GM12878 (cell line): ENCODE results near the gene CISD2. TPM values are rescaled to one million over a fixed set of nuclear protein-coding genes. Genes with fewer than 3 reads are reported as not detected.

Source experiments
- ATAC-seq: fragments of 200-7000 bp; cut with Tn5 transposase; 3 replicates; pipeline ENCODE4 v1.9.1; 2020; ENCODE audit warnings: mild to moderate bottlenecking, moderate library complexity
- BruUV-seq: library from RNA; stranded (reverse); fragments of 400-500 nt; replicated peaks from 2 replicates; lab custom pipeline; 2021; lab: Mats Ljungman, UMichigan
- CTCF ChIA-PET: fragments of 300-600 bp; sonication (Branson Sonifier 250); formaldehyde crosslinking; extraction: SDS; loops from one replicate; lab custom pipeline; 2021; ENCODE audit warnings: inconsistent platforms; lab: Yijun Ruan, JAX
- POLR2A ChIA-PET: fragments of 350-600 bp; formaldehyde crosslinking; extraction: SDS; loops from one replicate; lab custom pipeline; 2021; ENCODE audit warnings: inconsistent platforms; lab: Charles Lee
- RAD21 ChIA-PET: fragments of 300-600 bp; sonication (Branson Sonifier 250); formaldehyde crosslinking; loops from one replicate; lab custom pipeline; 2023; ENCODE audit warnings: antibody characterized with exemption; ENCODE audit not compliant: unreplicated experiment; lab: Charles Lee
- SMC1A ChIA-PET: fragments of 300-600 bp; sonication (Branson Sonifier 250); formaldehyde crosslinking; loops from one replicate; lab custom pipeline; 2023; ENCODE audit not compliant: unreplicated experiment, uncharacterized antibody; lab: Charles Lee
- DNase-seq: peaks from one replicate; pipeline ENCODE4 v3.0.0-alpha.2; 2011; ENCODE audit warnings: low read depth, low spot score
- FAIRE-seq: peaks from 3 replicates; lab custom pipeline; 2011; peaks lifted over from hg19 to GRCh38; lab: Jason Lieb, UNC
- H2AFZ ChIP-seq: 2 replicates; pipeline ENCODE4 v1.6.0; 2011; ENCODE audit warnings: low read depth, low read length, control low read depth; ENCODE audit not compliant: control insufficient read depth
- H3K27ac ChIP-seq: 2 replicates; pipeline ENCODE4 v1.5.1; 2011; ENCODE audit warnings: control low read depth; ENCODE audit not compliant: control insufficient read depth, insufficient read depth
- H3K27me3 ChIP-seq, 2 experiments: replicated peaks in 1 of 2; 2 replicates each; pipeline versions ENCODE4 v1.6.0 to v1.6.1; 2011; ENCODE audit warnings: low read length in 1 of 2; ENCODE audit not compliant: control insufficient read depth in 2 of 2, insufficient read depth in 2 of 2
- H3K36me3 ChIP-seq, 2 experiments: 2 replicates each; pipeline ENCODE4 v1.5.1; 2011; ENCODE audit warnings: low read length in 1 of 2; ENCODE audit not compliant: control insufficient read depth in 2 of 2, insufficient read depth in 2 of 2
- H3K4me1 ChIP-seq: 2 replicates; pipeline ENCODE4 v1.6.1; 2011; ENCODE audit warnings: mild to moderate bottlenecking, low read length, moderate library complexity, mixed read lengths; ENCODE audit not compliant: control insufficient read depth, insufficient read depth
- H3K4me2 ChIP-seq: 2 replicates; pipeline ENCODE4 v1.6.0; 2011; ENCODE audit warnings: control low read depth; ENCODE audit not compliant: control insufficient read depth, insufficient read depth
- H3K4me3 ChIP-seq: fragments of 200-600 bp; sonication (generic); 2 replicates; pipeline ENCODE4 v1.5.1; 2016
- H3K79me2 ChIP-seq: 2 replicates; pipeline ENCODE4 v1.6.0; 2011; ENCODE audit warnings: low read length; ENCODE audit not compliant: control insufficient read depth, insufficient read depth
- H3K9ac ChIP-seq: 2 replicates; pipeline ENCODE4 v1.8.0; 2011; ENCODE audit warnings: low read length, control low read depth, mixed read lengths; ENCODE audit not compliant: control insufficient read depth, insufficient read depth
- H3K9me3 ChIP-seq: replicated peaks from 3 replicates; pipeline ENCODE4 v1.5.1; 2011; ENCODE audit warnings: mild to moderate bottlenecking, low read length; ENCODE audit not compliant: control insufficient read depth, insufficient read depth
- H4K20me1 ChIP-seq: 2 replicates; pipeline ENCODE4 v1.6.0; 2011; ENCODE audit not compliant: control insufficient read depth, insufficient read depth
- MTA2 ChIP-seq: fragments of 450-650 bp; IDR thresholded peaks from 2 replicates; pipeline ENCODE4 v1.6.1; 2016; ENCODE audit warnings: low read depth, mild to moderate bottlenecking, moderate library complexity
- MTA3 ChIP-seq: IDR thresholded peaks from 2 replicates; pipeline ENCODE4 v1.6.1; 2012; ENCODE audit warnings: low read length, inconsistent platforms, borderline replicate concordance
- SIN3A ChIP-seq: IDR thresholded peaks from 2 replicates; pipeline ENCODE4 v1.6.1; 2012; ENCODE audit warnings: low read depth, low read length, improper control_type of control experiment
- TBL1XR1 ChIP-seq: IDR thresholded peaks from 2 replicates; pipeline ENCODE4 v1.6.1; 2012; ENCODE audit warnings: low read depth, low read length, improper control_type of control experiment
- ZNF592 ChIP-seq: fragments of 450-650 bp; IDR thresholded peaks from 2 replicates; pipeline ENCODE4 v1.6.1; 2017; ENCODE audit warnings: mild to moderate bottlenecking, moderate library complexity
- WGBS: methylation state at CpG from one replicate; pipeline ENCODE4 v1.1.6; 2016; ENCODE audit warnings: low lambda C conversion rate; ENCODE audit not compliant: insufficient replicate concordance, insufficient coverage; ENCODE audit errors: missing lambda C conversion rate; 5-methylcytosine and 5-hydroxymethylcytosine counted together
- in situ Hi-C: fragments of 300-500 bp; cut with MboI; formaldehyde crosslinking; loops from 9 replicates; pipeline ENCODE4 v1.14.3; 2018; ENCODE audit warnings: mixed read lengths
- intact Hi-C: fragments of 100-400 bp; cut with micrococcal nuclease; formaldehyde crosslinking; loops from one replicate; pipeline ENCODE4 v1.14.2; 2022; ENCODE audit not compliant: unreplicated experiment
- polyA plus RNA-seq, 11 experiments: library from polyadenylated mRNA; depleted of rRNA in 4 of 11; unstranded in 6 of 11; stranded (reverse) in 5 of 11; fragments of >200 nt; fragmentation: Nextera tagmentation in 4 of 11; fragmentation: Illumina TruSeq in 1 of 11; extraction: Ambion mirVana in 4 of 11; extraction: Trizol in 1 of 11; gene quantifications; 1 replicate in 1 of 11; 2 replicates in 10 of 11; pipeline versions ENCODE4 v1.2.1 to v1.2.3, GENCODE V29; 2011 to 2016; ENCODE audit warnings: inconsistent platforms in 2 of 11, missing spikeins in 2 of 11, low read depth in 1 of 11
- total RNA-seq, 4 experiments: library from RNA; depleted of rRNA in 3 of 4; stranded (reverse); fragments of >200 nt in 3 of 4; fragmentation: Illumina TruSeq in 1 of 4; extraction: Trizol in 1 of 4; gene quantifications; 2 replicates each; pipeline versions ENCODE4 v1.2.1 to v1.2.3, GENCODE V29; 2013 to 2021
- TF ChIP-seq, protein P1 (sequence below): fragments of 450-650 bp; IDR thresholded peaks from 2 replicates; pipeline ENCODE4 v1.6.1; 2018; ENCODE audit warnings: mild to moderate bottlenecking, low read depth, moderate library complexity; ENCODE audit not compliant: partially characterized antibody
- TF ChIP-seq, protein P2 (sequence below): IDR thresholded peaks from 2 replicates; pipeline ENCODE4 v1.6.1; 2012; ENCODE audit warnings: mild to moderate bottlenecking, low read depth, low read length
- TF ChIP-seq, protein P3 (sequence below): IDR thresholded peaks from 2 replicates; pipeline ENCODE4 v1.6.1; 2011; ENCODE audit warnings: borderline replicate concordance, low read depth, mild to moderate bottlenecking, moderate library complexity, low read length; ENCODE audit not compliant: insufficient read depth, poor library complexity, severe bottlenecking

Gene CISD2
- total and polyA plus RNA-seq, 10 of the 15 experiments (the other 5 are each of a cell fraction or from before 2014, with no cell fraction given), result 29.5 to 132 (median 38.9) TPM

DNA sequence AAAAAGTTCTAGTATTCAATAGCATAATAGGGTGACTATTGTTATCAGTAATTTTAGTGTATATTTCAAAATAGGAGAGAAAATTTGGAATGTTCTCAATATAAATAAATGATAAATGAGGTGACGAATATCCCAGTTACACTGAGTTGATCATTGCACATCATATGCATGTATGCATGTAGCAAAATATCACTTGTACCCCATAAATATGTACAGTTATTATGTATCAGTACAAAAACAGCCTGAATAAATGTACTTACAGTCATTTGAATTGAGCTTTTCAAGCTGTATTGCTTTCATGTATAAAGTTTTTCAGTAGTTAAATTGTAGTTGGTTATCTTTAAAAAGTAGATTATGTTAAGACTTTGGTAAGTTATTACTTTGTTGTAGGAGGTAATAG, 12.6 kb downstream of the CISD2 start:
- ChIA-PET CTCF (interaction anchor here (1.3 kb wide), 1 partner anchor 10 kb away, joined by 3 read pairs; no protein-coding TSS in a partner anchor), SMC1A (interaction anchor here (0.6 kb wide), 1 partner anchor 14 kb away, joined by 4 read pairs; no protein-coding TSS in a partner anchor), POLR2A (interaction anchor here (0.6 to 1.3 kb wide), 2 partner anchors 13 to 316 kb away, joined by 4 read pairs; partner anchors contain the start of gene CISD2), RAD21 (no interaction called here)
- WGBS, result 100% methylated on average over 1 of the region's 1 CpG
- Histone ChIP-seq H3K9me3 (peaks cover 13% of the 10 kb centered on the region), H3K4me3 (no peak overlapping the region), H3K79me2 (no peaks in the 10 kb centered on the region; the same call in none of the 2 replicates), H4K20me1 (no peaks in the 10 kb centered on the region), H3K4me2 (no peak overlapping the region), H3K27me3 (no peaks in the 10 kb centered on the region), H3K4me1 (no peaks in the 10 kb centered on the region), H3K27ac (no peak overlapping the region), H2AFZ (no peak overlapping the region), H3K9ac (no peak overlapping the region), H3K36me3 (no peaks in the 10 kb centered on the region; a peak in 1 of 4 replicates)
- FAIRE-seq (peak; percentile 27), DNase-seq (no peak), ATAC-seq (no peak)
- in situ Hi-C loops (no loop called here), intact Hi-C loops (no loop called here)
- BruUV-seq, result no TSS peak
- TF ChIP-seq ZNF592, result no peak
- no peak for TF ChIP-seq SIN3A
- no peak for TF ChIP-seq MTA2
- TF ChIP-seq, protein P1, sequence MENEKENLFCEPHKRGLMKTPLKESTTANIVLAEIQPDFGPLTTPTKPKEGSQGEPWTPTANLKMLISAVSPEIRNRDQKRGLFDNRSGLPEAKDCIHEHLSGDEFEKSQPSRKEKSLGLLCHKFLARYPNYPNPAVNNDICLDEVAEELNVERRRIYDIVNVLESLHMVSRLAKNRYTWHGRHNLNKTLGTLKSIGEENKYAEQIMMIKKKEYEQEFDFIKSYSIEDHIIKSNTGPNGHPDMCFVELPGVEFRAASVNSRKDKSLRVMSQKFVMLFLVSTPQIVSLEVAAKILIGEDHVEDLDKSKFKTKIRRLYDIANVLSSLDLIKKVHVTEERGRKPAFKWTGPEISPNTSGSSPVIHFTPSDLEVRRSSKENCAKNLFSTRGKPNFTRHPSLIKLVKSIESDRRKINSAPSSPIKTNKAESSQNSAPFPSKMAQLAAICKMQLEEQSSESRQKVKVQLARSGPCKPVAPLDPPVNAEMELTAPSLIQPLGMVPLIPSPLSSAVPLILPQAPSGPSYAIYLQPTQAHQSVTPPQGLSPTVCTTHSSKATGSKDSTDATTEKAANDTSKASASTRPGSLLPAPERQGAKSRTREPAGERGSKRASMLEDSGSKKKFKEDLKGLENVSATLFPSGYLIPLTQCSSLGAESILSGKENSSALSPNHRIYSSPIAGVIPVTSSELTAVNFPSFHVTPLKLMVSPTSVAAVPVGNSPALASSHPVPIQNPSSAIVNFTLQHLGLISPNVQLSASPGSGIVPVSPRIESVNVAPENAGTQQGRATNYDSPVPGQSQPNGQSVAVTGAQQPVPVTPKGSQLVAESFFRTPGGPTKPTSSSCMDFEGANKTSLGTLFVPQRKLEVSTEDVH, result no peak
- TF ChIP-seq, protein P2, sequence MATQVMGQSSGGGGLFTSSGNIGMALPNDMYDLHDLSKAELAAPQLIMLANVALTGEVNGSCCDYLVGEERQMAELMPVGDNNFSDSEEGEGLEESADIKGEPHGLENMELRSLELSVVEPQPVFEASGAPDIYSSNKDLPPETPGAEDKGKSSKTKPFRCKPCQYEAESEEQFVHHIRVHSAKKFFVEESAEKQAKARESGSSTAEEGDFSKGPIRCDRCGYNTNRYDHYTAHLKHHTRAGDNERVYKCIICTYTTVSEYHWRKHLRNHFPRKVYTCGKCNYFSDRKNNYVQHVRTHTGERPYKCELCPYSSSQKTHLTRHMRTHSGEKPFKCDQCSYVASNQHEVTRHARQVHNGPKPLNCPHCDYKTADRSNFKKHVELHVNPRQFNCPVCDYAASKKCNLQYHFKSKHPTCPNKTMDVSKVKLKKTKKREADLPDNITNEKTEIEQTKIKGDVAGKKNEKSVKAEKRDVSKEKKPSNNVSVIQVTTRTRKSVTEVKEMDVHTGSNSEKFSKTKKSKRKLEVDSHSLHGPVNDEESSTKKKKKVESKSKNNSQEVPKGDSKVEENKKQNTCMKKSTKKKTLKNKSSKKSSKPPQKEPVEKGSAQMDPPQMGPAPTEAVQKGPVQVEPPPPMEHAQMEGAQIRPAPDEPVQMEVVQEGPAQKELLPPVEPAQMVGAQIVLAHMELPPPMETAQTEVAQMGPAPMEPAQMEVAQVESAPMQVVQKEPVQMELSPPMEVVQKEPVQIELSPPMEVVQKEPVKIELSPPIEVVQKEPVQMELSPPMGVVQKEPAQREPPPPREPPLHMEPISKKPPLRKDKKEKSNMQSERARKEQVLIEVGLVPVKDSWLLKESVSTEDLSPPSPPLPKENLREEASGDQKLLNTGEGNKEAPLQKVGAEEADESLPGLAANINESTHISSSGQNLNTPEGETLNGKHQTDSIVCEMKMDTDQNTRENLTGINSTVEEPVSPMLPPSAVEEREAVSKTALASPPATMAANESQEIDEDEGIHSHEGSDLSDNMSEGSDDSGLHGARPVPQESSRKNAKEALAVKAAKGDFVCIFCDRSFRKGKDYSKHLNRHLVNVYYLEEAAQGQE, result no peak
- TF ChIP-seq, protein P3, sequence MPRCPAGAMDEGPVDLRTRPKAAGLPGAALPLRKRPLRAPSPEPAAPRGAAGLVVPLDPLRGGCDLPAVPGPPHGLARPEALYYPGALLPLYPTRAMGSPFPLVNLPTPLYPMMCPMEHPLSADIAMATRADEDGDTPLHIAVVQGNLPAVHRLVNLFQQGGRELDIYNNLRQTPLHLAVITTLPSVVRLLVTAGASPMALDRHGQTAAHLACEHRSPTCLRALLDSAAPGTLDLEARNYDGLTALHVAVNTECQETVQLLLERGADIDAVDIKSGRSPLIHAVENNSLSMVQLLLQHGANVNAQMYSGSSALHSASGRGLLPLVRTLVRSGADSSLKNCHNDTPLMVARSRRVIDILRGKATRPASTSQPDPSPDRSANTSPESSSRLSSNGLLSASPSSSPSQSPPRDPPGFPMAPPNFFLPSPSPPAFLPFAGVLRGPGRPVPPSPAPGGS, result no peak
- no peak for TF ChIP-seq MTA3
- no peak for TF ChIP-seq TBL1XR1
